GM12865 (cell line): Measurements from ENCODE around the gene CHFR.
A peak's percentile ranks its signal among the peaks of the same experiment; 100 is the strongest.
"Not testable (repeated sequence)": the region's sequence is repeated elsewhere in the genome, so short reads cannot be mapped to it uniquely, and the experiment has no call there.

Experiments used
- DNase-seq: peaks from one replicate; pipeline ENCODE4 v3.0.0; 2010; ENCODE audit warnings: low read depth
- H3K4me3 ChIP-seq: 2 replicates; pipeline ENCODE4 v1.5.1; 2011; ENCODE audit warnings: mild to moderate bottlenecking, low read depth, low read length, control low read depth
- CTCF ChIP-seq: IDR thresholded peaks from 2 replicates; pipeline ENCODE4 v1.5.1; 2011; ENCODE audit warnings: low read length, control low read depth, low read depth, inconsistent platforms; ENCODE audit not compliant: insufficient read depth; ENCODE audit errors: missing control alignments

CHFR gene

GRCh38 chr12:132922676-132923075 lies 35.3 kb upstream of the CHFR start:
- no peak for DNase-seq
- H3K4me3 ChIP-seq = no peak overlapping the region
- no peak for TF ChIP-seq CTCF

GRCh38 chr12:132921685-132922084 lies 34.3 kb upstream of the CHFR start:
- TF ChIP-seq CTCF = no peak
- H3K4me3 ChIP-seq = no peak overlapping the region
- no peak for DNase-seq

GRCh38 chr12:132918680-132919079 lies 31.3 kb upstream of the CHFR start:
- no peak for DNase-seq
- no peak overlapping the region for H3K4me3 ChIP-seq
- TF ChIP-seq CTCF = no peak

GRCh38 chr12:132909030-132909368 lies 21.6 kb upstream of the CHFR start:
- peak overlapping the region; percentile 63 for H3K4me3 ChIP-seq
- DNase-seq = no peak
- TF ChIP-seq CTCF = no peak

GRCh38 chr12:132908145-132909029 lies 21.0 kb upstream of the CHFR start:
- H3K4me3 ChIP-seq = peak overlapping the region; percentile 63
- no peak for TF ChIP-seq CTCF
- peak; percentile 99 for DNase-seq

- not testable (repeated sequence) for DNase-seq
- peak overlapping the region; percentile 63 for H3K4me3 ChIP-seq
Measured at GRCh38 chr12:132907789-132908144, 20.4 kb upstream of the CHFR start.

- H3K4me3 ChIP-seq = no peak overlapping the region
- TF ChIP-seq CTCF = no peak
- DNase-seq = no peak
Measured at GRCh38 chr12:132907216-132907615, 19.8 kb upstream of the CHFR start.
